ENCODE data around the gene IL36G. TPM values are rescaled to one million over a fixed set of nuclear protein-coding genes. Genes with fewer than 3 reads are reported as not detected.
A peak's percentile ranks its signal among the peaks of the same experiment; 100 is the strongest.

Gene IL36G
- total and polyA plus RNA-seq, 2 of the 13 experiments (the other 11 are each of a cell fraction or from before 2014, with no cell fraction given), result not detected

DNA sequence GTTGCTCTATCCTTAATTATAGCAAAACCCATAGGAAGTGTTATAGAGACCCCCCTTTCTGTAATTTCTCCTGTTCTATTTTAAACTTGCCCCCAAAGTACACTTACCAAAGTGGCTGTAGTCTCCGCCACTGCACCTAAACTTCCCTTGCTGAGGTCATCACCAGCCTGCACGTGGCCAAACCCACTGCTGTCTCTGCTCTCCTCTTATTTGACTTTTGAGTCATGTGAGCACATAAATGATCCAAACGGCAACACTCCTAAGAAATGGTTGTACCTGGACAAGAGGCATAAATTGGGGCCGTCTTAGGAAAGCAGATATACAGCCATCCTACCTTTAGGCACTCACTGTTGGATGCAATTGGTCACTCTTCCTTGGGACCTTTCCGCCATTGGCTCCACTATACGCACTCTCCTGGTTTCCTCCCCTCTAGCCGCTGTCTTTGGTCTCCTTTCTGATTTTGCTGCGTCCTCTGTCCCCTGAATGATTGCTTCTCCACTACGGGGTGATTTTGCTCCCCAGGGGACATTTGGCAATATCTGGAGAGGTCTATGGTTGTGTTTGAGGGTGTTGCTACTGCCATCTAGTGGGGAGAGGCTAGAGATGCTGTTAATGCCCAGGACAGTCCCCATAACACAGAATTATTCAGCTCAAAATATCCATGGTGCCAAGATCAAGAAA lies 19.2 kb upstream of the IL36G start (continued):
- TF ChIP-seq, protein P1, sequence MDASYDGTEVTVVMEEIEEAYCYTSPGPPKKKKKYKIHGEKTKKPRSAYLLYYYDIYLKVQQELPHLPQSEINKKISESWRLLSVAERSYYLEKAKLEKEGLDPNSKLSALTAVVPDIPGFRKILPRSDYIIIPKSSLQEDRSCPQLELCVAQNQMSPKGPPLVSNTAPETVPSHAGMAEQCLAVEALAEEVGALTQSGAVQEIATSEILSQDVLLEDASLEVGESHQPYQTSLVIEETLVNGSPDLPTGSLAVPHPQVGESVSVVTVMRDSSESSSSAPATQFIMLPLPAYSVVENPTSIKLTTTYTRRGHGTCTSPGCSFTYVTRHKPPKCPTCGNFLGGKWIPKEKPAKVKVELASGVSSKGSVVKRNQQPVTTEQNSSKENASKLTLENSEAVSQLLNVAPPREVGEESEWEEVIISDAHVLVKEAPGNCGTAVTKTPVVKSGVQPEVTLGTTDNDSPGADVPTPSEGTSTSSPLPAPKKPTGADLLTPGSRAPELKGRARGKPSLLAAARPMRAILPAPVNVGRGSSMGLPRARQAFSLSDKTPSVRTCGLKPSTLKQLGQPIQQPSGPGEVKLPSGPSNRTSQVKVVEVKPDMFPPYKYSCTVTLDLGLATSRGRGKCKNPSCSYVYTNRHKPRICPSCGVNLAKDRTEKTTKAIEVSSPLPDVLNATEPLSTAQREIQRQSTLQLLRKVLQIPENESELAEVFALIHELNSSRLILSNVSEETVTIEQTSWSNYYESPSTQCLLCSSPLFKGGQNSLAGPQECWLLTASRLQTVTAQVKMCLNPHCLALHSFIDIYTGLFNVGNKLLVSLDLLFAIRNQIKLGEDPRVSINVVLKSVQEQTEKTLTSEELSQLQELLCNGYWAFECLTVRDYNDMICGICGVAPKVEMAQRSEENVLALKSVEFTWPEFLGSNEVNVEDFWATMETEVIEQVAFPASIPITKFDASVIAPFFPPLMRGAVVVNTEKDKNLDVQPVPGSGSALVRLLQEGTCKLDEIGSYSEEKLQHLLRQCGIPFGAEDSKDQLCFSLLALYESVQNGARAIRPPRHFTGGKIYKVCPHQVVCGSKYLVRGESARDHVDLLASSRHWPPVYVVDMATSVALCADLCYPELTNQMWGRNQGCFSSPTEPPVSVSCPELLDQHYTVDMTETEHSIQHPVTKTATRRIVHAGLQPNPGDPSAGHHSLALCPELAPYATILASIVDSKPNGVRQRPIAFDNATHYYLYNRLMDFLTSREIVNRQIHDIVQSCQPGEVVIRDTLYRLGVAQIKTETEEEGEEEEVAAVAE (CRISPR knock-in tag; IDR thresholded peaks at IDR 0.05; ENCODE audit: borderline replicate concordance), result 0 out of 2 replicates have a peak, but pooled peaks have one; percentile 20
- TF ChIP-seq, protein P2, sequence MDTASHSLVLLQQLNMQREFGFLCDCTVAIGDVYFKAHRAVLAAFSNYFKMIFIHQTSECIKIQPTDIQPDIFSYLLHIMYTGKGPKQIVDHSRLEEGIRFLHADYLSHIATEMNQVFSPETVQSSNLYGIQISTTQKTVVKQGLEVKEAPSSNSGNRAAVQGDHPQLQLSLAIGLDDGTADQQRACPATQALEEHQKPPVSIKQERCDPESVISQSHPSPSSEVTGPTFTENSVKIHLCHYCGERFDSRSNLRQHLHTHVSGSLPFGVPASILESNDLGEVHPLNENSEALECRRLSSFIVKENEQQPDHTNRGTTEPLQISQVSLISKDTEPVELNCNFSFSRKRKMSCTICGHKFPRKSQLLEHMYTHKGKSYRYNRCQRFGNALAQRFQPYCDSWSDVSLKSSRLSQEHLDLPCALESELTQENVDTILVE (CRISPR knock-in tag; IDR thresholded peaks at IDR 0.05), result no peak
- TF ChIP-seq KLF15 (CRISPR knock-in tag; IDR thresholded peaks at IDR 0.05; ENCODE audit: borderline replicate concordance), result no peak
- no peak for TF ChIP-seq ZZZ3 (CRISPR knock-in tag; IDR thresholded peaks at IDR 0.05; ENCODE audit: borderline replicate concordance)
- TF ChIP-seq, protein P3, sequence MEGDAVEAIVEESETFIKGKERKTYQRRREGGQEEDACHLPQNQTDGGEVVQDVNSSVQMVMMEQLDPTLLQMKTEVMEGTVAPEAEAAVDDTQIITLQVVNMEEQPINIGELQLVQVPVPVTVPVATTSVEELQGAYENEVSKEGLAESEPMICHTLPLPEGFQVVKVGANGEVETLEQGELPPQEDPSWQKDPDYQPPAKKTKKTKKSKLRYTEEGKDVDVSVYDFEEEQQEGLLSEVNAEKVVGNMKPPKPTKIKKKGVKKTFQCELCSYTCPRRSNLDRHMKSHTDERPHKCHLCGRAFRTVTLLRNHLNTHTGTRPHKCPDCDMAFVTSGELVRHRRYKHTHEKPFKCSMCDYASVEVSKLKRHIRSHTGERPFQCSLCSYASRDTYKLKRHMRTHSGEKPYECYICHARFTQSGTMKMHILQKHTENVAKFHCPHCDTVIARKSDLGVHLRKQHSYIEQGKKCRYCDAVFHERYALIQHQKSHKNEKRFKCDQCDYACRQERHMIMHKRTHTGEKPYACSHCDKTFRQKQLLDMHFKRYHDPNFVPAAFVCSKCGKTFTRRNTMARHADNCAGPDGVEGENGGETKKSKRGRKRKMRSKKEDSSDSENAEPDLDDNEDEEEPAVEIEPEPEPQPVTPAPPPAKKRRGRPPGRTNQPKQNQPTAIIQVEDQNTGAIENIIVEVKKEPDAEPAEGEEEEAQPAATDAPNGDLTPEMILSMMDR (CRISPR knock-in tag; IDR thresholded peaks at IDR 0.05), result peak; percentile 80
- TF ChIP-seq ZNF235 (CRISPR knock-in tag; IDR thresholded peaks at IDR 0.05; ENCODE audit: borderline replicate concordance), result no peak
- TF ChIP-seq CCAR2 (optimal IDR thresholded peaks at IDR 0.05; ENCODE audit: low read depth, low read length), result no peak
- TF ChIP-seq, protein P4, sequence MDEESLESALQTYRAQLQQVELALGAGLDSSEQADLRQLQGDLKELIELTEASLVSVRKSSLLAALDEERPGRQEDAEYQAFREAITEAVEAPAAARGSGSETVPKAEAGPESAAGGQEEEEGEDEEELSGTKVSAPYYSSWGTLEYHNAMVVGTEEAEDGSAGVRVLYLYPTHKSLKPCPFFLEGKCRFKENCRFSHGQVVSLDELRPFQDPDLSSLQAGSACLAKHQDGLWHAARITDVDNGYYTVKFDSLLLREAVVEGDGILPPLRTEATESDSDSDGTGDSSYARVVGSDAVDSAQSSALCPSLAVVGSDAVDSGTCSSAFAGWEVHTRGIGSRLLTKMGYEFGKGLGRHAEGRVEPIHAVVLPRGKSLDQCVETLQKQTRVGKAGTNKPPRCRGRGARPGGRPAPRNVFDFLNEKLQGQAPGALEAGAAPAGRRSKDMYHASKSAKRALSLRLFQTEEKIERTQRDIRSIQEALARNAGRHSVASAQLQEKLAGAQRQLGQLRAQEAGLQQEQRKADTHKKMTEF (CRISPR knock-in tag; IDR thresholded peaks at IDR 0.05), result no peak
- TF ChIP-seq ZNF572 (CRISPR knock-in tag; IDR thresholded peaks at IDR 0.05), result no peak
- TF ChIP-seq, protein P5, sequence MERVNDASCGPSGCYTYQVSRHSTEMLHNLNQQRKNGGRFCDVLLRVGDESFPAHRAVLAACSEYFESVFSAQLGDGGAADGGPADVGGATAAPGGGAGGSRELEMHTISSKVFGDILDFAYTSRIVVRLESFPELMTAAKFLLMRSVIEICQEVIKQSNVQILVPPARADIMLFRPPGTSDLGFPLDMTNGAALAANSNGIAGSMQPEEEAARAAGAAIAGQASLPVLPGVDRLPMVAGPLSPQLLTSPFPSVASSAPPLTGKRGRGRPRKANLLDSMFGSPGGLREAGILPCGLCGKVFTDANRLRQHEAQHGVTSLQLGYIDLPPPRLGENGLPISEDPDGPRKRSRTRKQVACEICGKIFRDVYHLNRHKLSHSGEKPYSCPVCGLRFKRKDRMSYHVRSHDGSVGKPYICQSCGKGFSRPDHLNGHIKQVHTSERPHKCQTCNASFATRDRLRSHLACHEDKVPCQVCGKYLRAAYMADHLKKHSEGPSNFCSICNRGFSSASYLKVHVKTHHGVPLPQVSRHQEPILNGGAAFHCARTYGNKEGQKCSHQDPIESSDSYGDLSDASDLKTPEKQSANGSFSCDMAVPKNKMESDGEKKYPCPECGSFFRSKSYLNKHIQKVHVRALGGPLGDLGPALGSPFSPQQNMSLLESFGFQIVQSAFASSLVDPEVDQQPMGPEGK (CRISPR knock-in tag; IDR thresholded peaks at IDR 0.05), result no peak
- TF ChIP-seq ARNTL (CRISPR knock-in tag; IDR thresholded peaks at IDR 0.05), result no peak
- TF ChIP-seq ZNF567 (CRISPR knock-in tag; IDR thresholded peaks at IDR 0.05; ENCODE audit: borderline replicate concordance), result no peak
- no peak for TF ChIP-seq SMAD3 (CRISPR knock-in tag; IDR thresholded peaks at IDR 0.05)
- TF ChIP-seq ZNF724P (CRISPR knock-in tag; IDR thresholded peaks at IDR 0.05; ENCODE audit: borderline replicate concordance), result no peak
- TF ChIP-seq, protein P6, sequence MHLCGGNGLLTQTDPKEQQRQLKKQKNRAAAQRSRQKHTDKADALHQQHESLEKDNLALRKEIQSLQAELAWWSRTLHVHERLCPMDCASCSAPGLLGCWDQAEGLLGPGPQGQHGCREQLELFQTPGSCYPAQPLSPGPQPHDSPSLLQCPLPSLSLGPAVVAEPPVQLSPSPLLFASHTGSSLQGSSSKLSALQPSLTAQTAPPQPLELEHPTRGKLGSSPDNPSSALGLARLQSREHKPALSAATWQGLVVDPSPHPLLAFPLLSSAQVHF (CRISPR knock-in tag; IDR thresholded peaks at IDR 0.05), result no peak
- TF ChIP-seq SIN3B (IDR thresholded peaks at IDR 0.05; ENCODE audit: low read length), result no peak
- peak; percentile 54; the same call in 1 of the 2 replicates for TF ChIP-seq CEBPB (IDR thresholded peaks at IDR 0.05; ENCODE audit: borderline replicate concordance, low read depth, low read length)

All from HepG2 (cell line).